Cardiac muscle cell (in vitro differentiated cells and primary cell): ENCODE measurements around the gene BCLAF1. TPM values are rescaled to one million over a fixed set of nuclear protein-coding genes. Genes with fewer than 3 reads are reported as not detected.

Experiments
- DNase-seq, 2 donors: peaks; one replicate each; pipeline versions ENCODE4 v3.0.0 to v3.0.0-alpha.2; 2010 to 2017; ENCODE audit warnings: low read depth in 1 of 2, low spot score in 1 of 2
- H3K27ac ChIP-seq: fragments of 200-600 bp; sonication (generic); 2 replicates; pipeline ENCODE4 v1.5.1; 2016
- H3K27me3 ChIP-seq: fragments of 200-600 bp; sonication (generic); 2 replicates; pipeline ENCODE4 v1.6.0; 2016; ENCODE audit warnings: control low read depth
- H3K36me3 ChIP-seq: fragments of 200-600 bp; sonication (generic); 2 replicates; pipeline ENCODE4 v1.5.1; 2016; ENCODE audit warnings: control low read depth
- H3K4me1 ChIP-seq: fragments of 200-600 bp; sonication (generic); 2 replicates; pipeline ENCODE4 v1.8.1; 2017; ENCODE audit warnings: low read depth, mild to moderate bottlenecking, mixed run types
- H3K4me3 ChIP-seq: fragments of 200-600 bp; sonication (generic); 2 replicates; pipeline ENCODE4 v1.5.1; 2016; ENCODE audit warnings: mild to moderate bottlenecking
- H3K9me3 ChIP-seq: fragments of 200-600 bp; sonication (generic); 2 replicates; pipeline ENCODE4 v1.5.1; 2017; ENCODE audit warnings: low read depth, mild to moderate bottlenecking, control low read depth
- CTCF ChIP-seq: IDR thresholded peaks from 2 replicates; pipeline ENCODE4 v1.5.1; 2012; ENCODE audit warnings: low read depth, mild to moderate bottlenecking, low read length
- polyA plus RNA-seq: library from polyadenylated mRNA; unstranded; fragments of >200 nt; fragmentation: Nextera tagmentation; extraction: Ambion mirVana; gene quantifications from 2 replicates; pipeline ENCODE4 v1.2.1, GENCODE V29; 2016
- total RNA-seq: library from RNA; depleted of rRNA; stranded (reverse); fragments of >200 nt; gene quantifications from 2 replicates; pipeline ENCODE4 v1.2.3, GENCODE V29; 2016

BCLAF1 gene
- total and polyA plus RNA-seq, 2 experiments from 2014 or later = 67.3 to 101 TPM

GRCh38 chr6:136210398-136211165 is 79.1 kb downstream of the BCLAF1 start:
- no peak for DNase-seq
- Histone ChIP-seq H3K36me3 (no peaks in the 10 kb centered on the region), H3K9me3 (no peaks in the 10 kb centered on the region), H3K4me1 (no peaks in the 10 kb centered on the region), H3K27me3 (no peaks in the 10 kb centered on the region), H3K27ac (no peak overlapping the region), H3K4me3 (no peak overlapping the region)
- no peak for TF ChIP-seq CTCF

GRCh38 chr6:136209496-136209895 is 80.2 kb downstream of the BCLAF1 start:
- TF ChIP-seq CTCF = no peak
- DNase-seq = no peak
- H3K4me1 ChIP-seq = no peaks in the 10 kb centered on the region

GRCh38 chr6:136208783-136209182 is 80.9 kb downstream of the BCLAF1 start:
- Histone ChIP-seq H3K4me3 (no peak overlapping the region), H3K9me3 (no peaks in the 10 kb centered on the region), H3K36me3 (no peaks in the 10 kb centered on the region), H3K4me1 (no peaks in the 10 kb centered on the region), H3K27ac (no peak overlapping the region), H3K27me3 (no peaks in the 10 kb centered on the region)
- TF ChIP-seq CTCF = no peak
- no peak for DNase-seq

More at GRCh38 chr6:136209496-136209895, 80.2 kb downstream of the BCLAF1 start:
- no peak overlapping the region for H3K27ac ChIP-seq
- H3K36me3 ChIP-seq = no peaks in the 10 kb centered on the region
- H3K4me3 ChIP-seq = no peak overlapping the region
- no peaks in the 10 kb centered on the region for H3K27me3 ChIP-seq
- H3K9me3 ChIP-seq = no peaks in the 10 kb centered on the region

Other genes starting within 250 kb of the BCLAF1 start
- gene MTFR2, start 39.5 kb downstream of the BCLAF1 start, total RNA-seq = 1.3 and 4.9 TPM in 2 replicates
- gene MTFR2, start 39.5 kb downstream of the BCLAF1 start, polyA plus RNA-seq = 2.0 and 2.5 TPM in 2 replicates